WERI-Rb-1 (cell line): ENCODE measurements around the gene GFM1.

Source experiments
- DNase-seq: peaks from one replicate; pipeline ENCODE4 v3.0.0-alpha.2; 2020
- H3K27ac ChIP-seq: fragments of 250-450 bp; sonication (Bioruptor Pico); 2 replicates; pipeline ENCODE4 v1.5.1; 2020; ENCODE audit warnings: mild to moderate bottlenecking, moderate library complexity
- H3K27me3 ChIP-seq: fragments of 250-450 bp; sonication (Bioruptor Pico); 2 replicates; pipeline ENCODE4 v1.5.1; 2021; ENCODE audit warnings: mild to moderate bottlenecking, low read depth, moderate library complexity; ENCODE audit not compliant: insufficient read depth, severe bottlenecking
- H3K36me3 ChIP-seq: fragments of 250-450 bp; sonication (Bioruptor Pico); 2 replicates; pipeline ENCODE4 v1.5.1; 2020; ENCODE audit warnings: mild to moderate bottlenecking, moderate library complexity
- H3K4me3 ChIP-seq: 2 replicates; pipeline ENCODE4 v1.5.1; 2011; ENCODE audit warnings: low read depth, mild to moderate bottlenecking, control low read depth, low read length
- H3K9me3 ChIP-seq: fragments of 250-450 bp; sonication (Bioruptor Pico); 2 replicates; pipeline ENCODE4 v1.5.1; 2021; ENCODE audit warnings: mild to moderate bottlenecking, moderate library complexity; ENCODE audit not compliant: severe bottlenecking
- CTCF ChIP-seq: IDR thresholded peaks from 2 replicates; pipeline ENCODE4 v1.5.1; 2011; ENCODE audit warnings: low read depth, mild to moderate bottlenecking, control low read depth, inconsistent platforms, low read length

The GFM1 gene

GRCh38 chr3:158737410-158737809 is 93.1 kb downstream of the GFM1 start:
- H3K27ac ChIP-seq: no peak overlapping the region
- H3K4me3 ChIP-seq: no peak overlapping the region
- no peaks in the 10 kb centered on the region for H3K27me3 ChIP-seq
- H3K9me3 ChIP-seq: no peaks in the 10 kb centered on the region
- H3K36me3 ChIP-seq: no peaks in the 10 kb centered on the region
- no peak for TF ChIP-seq CTCF
- no peak for DNase-seq

GRCh38 chr3:158737976-158738615 is 93.8 kb downstream of the GFM1 start:
- H3K27me3 ChIP-seq: no peaks in the 10 kb centered on the region
- H3K9me3 ChIP-seq: no peaks in the 10 kb centered on the region
- DNase-seq: peak; percentile 44
- TF ChIP-seq CTCF: no peak
- no peaks in the 10 kb centered on the region for H3K36me3 ChIP-seq
- no peak overlapping the region for H3K27ac ChIP-seq
- H3K4me3 ChIP-seq: no peak overlapping the region

GRCh38 chr3:158738653-158739052 is 94.3 kb downstream of the GFM1 start:
- no peaks in the 10 kb centered on the region for H3K36me3 ChIP-seq
- TF ChIP-seq CTCF: no peak
- no peak for DNase-seq
- no peak overlapping the region for H3K27ac ChIP-seq
- no peaks in the 10 kb centered on the region for H3K9me3 ChIP-seq
- H3K4me3 ChIP-seq: no peak overlapping the region
- H3K27me3 ChIP-seq: no peaks in the 10 kb centered on the region

- no peak for TF ChIP-seq CTCF
- no peaks in the 10 kb centered on the region for H3K36me3 ChIP-seq
- H3K9me3 ChIP-seq: no peaks in the 10 kb centered on the region
- no peaks in the 10 kb centered on the region for H3K27me3 ChIP-seq
- no peak overlapping the region for H3K27ac ChIP-seq
- DNase-seq: no peak
- no peak overlapping the region for H3K4me3 ChIP-seq
Observed at GRCh38 chr3:158739078-158739477, 94.8 kb downstream of the GFM1 start.

GRCh38 chr3:158739661-158740060 is 95.3 kb downstream of the GFM1 start:
- no peak for TF ChIP-seq CTCF
- Histone ChIP-seq H3K4me3 (no peak overlapping the region), H3K9me3 (no peaks in the 10 kb centered on the region), H3K36me3 (no peaks in the 10 kb centered on the region), H3K27me3 (no peaks in the 10 kb centered on the region), H3K27ac (no peak overlapping the region)
- no peak for DNase-seq
